Left ventricle myocardium superior (tissue), 1 donor: ENCODE results near the gene PPFIA2. TPM values are rescaled to one million over a fixed set of nuclear protein-coding genes. Genes with fewer than 3 reads are reported as not detected.
A peak's percentile ranks its signal among the peaks of the same experiment; 100 is the strongest.

ENCODE experiments used
- ATAC-seq: fragments of 200-7000 bp; cut with Tn5 transposase; one replicate; pipeline ENCODE4 v1.9.1; 2020; ENCODE audit warnings: mild to moderate bottlenecking, moderate library complexity
- DNase-seq: peaks from one replicate; pipeline ENCODE4 v3.0.0-alpha.2; 2020
- intact Hi-C: fragments of 100-400 bp; cut with micrococcal nuclease; formaldehyde crosslinking; loops from one replicate; pipeline ENCODE4 v1.11.0; 2022
- total RNA-seq: library from RNA; stranded (reverse); fragmentation: NEBNext Ultra II Directional; extraction: Animal tissue kit (Norgen Biotek cat#: 25700); gene quantifications from one replicate; pipeline ENCODE4 v1.2.1, GENCODE V29; 2021
- donor health status: DM: no; HTN: yes; CAD: no; lungs with severe emphysema.

Gene PPFIA2
- total RNA-seq, 1 donor from 2014 or later = 0.37 TPM

DNA sequence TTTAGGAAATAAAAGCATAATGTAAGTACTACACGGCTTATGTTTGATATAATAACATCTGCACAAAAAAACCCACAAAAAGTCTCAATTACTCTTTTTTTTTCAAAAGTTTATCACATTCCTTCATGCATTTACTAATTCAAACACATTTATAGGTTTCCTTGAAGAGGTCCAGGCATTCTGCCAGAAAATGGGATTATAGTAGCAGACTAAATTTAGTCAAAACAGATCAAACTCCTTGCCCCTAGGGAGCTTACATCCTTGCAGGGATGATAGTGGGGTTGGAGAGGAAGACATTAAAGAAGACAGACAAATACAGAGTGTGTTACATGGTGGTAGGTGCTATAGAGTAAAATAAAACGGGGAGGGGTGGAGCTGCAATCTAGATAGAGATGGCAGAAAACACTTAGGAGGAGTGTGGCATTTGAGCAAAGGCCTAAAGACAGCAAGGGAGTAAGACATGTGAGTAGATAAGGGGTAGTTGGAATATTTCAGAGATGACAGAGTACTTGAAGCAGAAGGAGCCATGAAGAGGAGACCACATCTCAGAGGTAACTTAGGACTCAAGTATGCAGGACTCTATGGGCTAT lies 266.9 kb downstream of the PPFIA2 start:
- intact Hi-C loops = no loop called here
- ATAC-seq = no peak
- no peak for DNase-seq

DNA sequence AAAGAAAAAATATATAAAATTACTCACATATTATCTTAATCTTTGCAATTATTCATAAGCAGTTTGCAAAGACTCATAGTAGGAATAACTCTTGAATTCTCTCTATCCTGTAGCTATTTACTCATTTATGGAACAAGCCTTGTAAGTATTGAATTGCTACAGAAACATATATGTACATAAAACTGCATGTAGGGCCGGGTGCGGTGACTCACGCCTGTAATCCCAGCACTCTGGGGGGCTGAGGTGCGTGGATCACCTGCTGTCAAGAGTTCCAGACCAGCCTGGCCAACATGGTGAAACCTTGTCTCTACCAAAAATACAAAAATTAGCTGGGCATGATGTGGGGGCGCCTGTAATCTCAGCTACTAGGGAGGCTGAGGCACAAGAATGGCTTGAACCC lies 286.2 kb downstream of the PPFIA2 start:
- intact Hi-C loops = no loop called here
- DNase-seq (no peak), ATAC-seq (no peak)

DNA sequence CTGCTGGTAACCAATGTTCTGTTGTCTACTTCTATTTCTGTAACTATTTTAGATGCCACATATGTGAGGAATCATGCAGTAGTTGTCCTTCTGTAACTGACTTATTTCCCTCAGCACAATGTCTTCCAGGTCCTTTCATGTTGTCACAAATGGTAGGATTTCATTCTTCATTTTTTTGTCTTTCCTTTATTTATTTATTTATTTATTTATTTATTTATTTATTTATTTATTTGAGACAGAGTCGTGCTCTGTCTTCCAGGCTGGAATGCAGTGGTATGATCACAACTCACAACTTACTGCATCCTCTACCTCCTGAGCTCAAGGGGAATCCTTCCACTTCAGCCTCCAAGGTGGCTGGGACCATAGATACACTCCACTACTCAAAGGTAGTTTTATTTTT lies 288.2 kb downstream of the PPFIA2 start:
- intact Hi-C loops = no loop called here
- ATAC-seq = no peak
- no peak for DNase-seq

DNA sequence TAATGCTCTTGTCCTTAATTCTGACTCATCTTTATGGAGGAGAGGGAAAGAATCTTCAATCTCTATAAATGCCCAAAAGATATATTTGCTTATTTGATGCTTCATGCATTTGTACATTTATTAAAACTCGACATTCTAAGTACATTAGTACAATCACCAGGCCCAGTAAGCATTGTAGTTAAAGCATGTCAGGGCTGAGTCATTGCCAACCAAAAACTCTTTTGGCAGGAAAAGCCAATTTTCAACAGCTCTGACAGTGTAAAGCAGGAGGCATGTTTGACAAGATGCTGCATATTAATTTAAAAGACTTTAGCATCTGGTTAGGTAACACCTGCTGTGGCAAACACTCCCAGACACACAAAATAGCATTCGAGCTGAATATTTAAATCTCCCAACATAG lies 290.9 kb downstream of the PPFIA2 start:
- no peak for DNase-seq
- no peak for ATAC-seq
- intact Hi-C loops = no loop called here

DNA sequence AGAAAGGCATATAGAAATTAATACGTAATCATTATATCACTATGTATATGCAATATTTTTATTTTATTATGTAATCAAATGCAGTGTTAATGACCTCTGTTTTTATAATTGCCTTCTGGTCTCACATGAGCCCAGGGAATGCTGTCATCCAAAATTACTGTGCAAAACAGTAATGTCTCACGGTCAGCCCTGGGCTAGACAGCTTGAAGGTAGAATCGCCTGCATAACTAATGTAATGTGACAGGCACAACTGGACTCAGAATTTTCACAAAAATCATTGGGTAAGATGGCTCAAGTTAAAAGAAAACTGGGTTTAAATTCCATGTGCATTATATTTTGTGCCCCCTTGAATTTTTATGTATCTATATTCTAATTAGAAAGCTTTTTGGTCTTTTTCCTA lies 293.3 kb downstream of the PPFIA2 start:
- ATAC-seq = no peak
- intact Hi-C loops = no loop called here
- no peak for DNase-seq

DNA sequence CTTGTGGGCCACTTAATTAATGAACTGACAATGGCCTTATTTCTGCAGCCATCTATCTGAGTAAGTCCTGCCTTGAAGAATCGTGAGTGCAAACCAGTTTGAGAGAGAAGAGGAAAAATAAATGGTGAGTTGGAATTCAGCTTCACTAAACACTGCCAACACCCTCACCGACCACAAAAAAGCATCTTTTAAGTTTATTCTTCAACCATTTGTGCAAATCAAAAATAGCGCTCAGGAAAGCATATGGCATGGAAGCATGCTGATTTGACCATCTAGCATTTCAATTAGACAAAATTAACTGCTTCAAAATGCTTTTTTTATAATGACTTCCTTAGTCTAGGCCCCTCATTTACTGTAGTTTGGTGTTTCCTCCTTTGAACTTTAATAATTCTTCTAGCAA lies 294.0 kb downstream of the PPFIA2 start:
- intact Hi-C loops = no loop called here
- no peak for ATAC-seq
- no peak for DNase-seq

DNA sequence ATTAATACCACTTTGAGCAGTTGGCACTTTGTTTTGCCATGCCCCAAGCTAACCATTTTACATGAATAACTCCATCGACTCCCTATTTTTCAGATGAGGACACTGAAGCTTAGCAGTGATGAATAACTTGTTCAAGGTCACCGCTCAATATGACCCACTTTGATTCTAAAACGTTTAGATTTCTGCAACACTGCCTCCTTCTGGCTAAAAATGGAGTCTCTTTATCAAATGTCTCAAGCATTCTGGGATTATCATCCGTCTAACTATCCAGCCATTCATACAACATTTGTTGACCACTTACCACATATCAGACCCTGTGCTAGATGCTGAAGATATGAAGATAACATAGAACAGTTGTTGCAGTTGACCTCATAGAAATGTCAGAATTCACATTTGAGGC lies 298.0 kb downstream of the PPFIA2 start:
- ATAC-seq (no peak), DNase-seq (no peak)
- intact Hi-C loops = no loop called here

DNA sequence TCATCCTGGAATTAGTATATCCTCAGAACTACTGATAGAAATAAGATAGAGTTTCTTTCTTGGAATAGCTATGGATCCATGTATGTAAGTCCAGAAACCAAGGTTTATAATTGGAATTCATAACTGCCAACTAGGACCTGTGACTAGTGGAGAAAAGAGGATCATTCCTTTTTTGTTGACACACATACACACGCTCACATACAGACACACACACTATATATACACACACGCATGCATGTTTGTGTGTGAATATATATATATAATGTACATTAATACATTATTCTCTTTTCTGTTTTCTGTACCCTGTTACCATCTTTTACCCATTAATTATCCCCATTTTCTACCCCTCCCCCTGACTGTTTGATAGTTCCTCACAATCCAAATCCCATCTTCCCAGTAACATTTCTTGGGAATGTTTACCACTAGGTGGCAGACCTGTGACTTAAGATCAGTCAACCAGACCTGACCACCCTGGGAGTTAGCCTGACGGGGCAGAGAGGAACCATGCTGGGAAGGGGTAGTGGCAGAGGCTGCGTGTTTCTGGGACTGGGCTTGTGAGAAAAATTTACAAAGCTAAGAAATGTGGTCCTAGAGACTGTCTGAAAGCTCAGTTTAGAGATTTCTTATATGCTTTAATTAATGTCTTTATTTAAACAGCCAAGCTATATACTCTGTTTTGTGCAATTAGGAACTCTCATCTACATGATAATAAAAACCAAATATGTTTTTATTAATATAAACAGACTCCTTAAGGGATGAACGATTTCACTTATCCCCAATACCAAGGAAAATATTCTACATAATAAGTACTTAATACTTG lies 308.0 kb downstream of the PPFIA2 start:
- intact Hi-C loops = loop anchor here (2.0 kb wide), 1 partner anchor 176 kb away; no protein-coding TSS in a partner anchor
- peak; percentile 72 for ATAC-seq

DNA sequence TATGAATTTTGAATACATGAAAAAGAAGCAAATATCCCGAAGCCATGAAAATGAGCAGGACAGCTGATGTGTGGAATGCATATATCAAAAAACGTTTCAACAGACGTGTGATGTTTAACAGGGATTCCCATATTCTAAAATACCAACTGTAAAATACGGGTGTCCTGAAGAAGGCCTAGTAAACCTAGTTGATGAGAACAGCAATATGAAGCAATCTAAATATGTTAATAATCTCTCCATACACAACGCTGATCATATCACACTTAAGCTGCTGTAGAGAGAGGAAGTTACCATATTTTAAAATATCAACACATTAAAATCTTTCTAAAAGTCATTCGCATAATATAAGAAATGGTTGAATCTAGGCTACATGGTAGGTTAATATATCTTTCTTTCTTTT lies 317.5 kb downstream of the PPFIA2 start:
- intact Hi-C loops = no loop called here
- no peak for DNase-seq
- ATAC-seq = no peak

More for the DNA sequence above, 308.0 kb downstream of the PPFIA2 start:
- no peak for DNase-seq

DNA sequence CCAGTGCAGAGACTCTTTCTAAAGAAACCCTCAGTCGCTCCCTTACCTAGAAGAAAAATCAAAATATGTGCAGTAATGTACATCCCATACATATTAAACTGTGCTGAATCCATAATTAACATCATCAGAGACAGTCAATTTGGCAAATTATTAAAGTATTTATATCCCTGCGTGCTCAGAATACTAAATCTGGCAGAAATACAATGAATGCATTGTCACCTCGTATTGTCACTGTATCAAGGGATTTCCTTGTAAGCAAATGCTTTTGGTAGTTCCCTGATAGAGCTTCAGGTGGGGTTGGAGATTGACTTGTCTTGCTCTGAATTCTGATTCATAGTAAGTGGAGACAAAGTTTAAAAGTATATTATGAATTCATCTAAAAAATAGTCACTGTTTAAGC lies 319.1 kb downstream of the PPFIA2 start:
- no peak for DNase-seq
- no peak for ATAC-seq
- intact Hi-C loops = no loop called here

DNA sequence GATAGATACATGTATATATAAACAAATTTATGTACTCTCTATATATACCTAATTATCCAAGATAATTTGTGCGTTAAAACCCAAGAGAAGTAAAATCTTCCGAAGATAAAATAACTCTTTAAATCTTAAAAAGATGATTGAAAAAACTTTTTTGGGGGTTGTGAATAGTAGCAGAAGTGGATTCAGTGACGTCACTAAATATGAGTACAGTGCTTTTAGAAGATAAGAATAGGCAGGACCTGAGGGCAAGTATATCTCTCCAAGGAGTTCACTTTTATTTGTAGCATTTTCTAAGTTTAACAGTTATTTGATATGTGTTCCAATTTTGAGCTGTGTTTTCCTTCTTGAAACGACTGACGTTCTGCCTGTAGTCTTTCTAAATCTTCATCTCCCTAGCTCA lies 319.8 kb downstream of the PPFIA2 start:
- no peak for ATAC-seq
- intact Hi-C loops = no loop called here

DNA sequence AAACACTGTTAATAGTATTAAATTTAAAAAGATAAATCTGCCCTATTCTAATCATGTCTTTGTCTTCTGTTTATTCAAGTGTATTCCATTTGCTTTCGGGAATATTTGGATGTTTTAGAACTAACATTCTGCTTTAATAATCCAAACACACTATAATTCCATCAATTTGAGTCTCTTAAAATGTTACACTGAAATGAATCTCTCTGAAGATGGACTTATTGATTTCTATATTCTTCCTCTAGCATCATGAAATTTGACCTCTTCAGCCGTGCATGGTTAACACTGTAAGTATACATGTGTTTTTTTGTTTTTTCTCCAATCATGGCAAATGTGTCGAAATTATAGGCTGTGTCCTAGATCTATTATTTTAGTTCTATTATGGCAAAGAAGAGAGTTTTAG lies 342.1 kb downstream of the PPFIA2 start:
- DNase-seq (no peak), ATAC-seq (no peak)
- intact Hi-C loops = no loop called here

More for the DNA sequence above, 319.8 kb downstream of the PPFIA2 start:
- DNase-seq = no peak

DNA sequence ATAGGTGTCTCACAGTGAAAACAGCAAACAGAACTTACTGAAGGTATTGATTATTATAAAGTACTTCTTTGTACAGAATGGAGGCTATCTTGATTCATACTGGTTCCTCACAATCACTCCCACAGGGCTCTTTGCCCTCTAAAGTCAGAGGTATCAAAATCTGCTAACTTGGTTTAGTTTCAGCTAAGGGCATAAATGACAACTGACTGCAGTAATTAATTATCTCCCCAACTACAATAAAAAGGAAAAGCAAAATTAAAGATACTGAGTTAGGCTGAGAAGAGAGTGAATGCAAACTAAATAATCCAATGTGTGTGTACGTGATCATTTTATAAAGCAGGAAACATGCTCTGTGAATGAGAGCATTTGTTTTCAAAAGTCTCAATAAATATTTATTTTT lies 342.6 kb downstream of the PPFIA2 start:
- DNase-seq = no peak
- no peak for ATAC-seq
- intact Hi-C loops = no loop called here

DNA sequence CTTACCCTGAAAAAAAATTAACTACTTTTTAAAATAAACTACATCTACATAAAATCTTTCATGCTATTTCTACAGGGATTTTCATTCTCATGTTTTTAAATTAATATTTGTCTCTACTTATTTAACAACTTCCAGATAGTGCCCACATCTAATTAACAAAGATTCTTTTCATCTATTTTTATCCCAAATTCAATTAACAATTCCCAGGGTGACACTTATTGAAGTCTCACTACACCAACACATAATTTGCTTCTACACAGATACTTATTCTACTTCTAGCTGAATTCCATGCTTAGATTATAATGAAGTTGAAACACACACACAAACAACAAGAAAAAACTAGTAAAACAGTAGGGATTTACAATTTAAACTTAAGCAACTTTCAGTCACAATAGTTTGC lies 344.7 kb downstream of the PPFIA2 start:
- intact Hi-C loops = no loop called here
- DNase-seq = no peak
- no peak for ATAC-seq

DNA sequence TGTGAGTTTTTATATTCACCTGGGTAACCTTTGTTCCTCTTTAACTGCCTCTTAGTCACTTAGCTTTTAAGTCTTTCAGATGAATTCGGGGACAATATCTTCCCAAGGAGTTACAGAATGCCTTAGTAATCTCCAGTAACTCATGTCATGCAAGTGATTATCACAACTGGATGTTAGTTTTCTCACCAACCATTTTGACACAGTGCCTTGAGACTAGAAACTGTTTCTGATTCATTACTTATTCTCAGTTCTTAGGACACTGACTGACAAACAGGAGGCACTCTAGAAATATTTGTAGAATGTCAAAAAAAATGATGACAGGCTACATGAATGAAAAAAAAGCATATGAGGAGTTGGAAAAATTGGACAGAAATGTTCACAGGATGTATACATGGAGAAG lies 346.2 kb downstream of the PPFIA2 start:
- intact Hi-C loops = no loop called here
- no peak for DNase-seq
- no peak for ATAC-seq

DNA sequence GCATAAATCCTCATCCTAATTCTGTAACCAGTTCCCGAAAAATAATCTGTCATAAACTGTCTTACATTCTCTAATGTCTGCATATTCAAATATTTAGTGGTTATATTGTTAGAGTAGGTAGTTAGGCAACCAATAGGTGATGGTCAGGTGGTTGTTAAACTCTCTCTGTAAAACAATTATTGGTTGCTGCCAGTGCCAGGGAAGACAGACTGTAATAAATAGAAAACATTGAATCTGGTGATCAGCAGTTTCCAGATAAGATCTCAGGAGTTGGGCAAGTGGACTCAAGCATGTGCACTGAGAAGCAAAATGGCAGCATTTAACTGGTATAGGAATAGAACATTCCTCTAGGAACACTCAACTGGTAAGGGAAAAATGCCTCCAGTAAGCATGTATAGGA lies 355.8 kb downstream of the PPFIA2 start:
- DNase-seq = no peak
- intact Hi-C loops = no loop called here
- ATAC-seq = no peak

DNA sequence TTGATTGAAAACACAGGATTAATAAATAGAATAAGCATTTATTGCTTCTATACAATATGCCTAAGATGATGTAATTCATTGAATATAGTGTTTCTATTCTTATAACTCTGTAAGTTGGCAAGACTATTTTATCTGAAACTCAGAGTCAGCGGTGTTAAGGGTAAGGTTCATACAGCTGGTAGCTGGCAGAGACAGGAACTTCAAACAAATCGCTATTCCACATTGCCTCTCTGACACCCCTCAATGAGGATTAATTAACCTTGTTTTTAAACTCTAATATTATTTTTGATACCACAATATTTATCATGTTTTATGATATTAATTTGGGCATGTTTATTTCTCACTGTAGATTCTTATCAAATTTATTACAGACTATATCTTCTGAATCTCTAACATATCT lies 357.9 kb downstream of the PPFIA2 start:
- intact Hi-C loops = no loop called here

DNA sequence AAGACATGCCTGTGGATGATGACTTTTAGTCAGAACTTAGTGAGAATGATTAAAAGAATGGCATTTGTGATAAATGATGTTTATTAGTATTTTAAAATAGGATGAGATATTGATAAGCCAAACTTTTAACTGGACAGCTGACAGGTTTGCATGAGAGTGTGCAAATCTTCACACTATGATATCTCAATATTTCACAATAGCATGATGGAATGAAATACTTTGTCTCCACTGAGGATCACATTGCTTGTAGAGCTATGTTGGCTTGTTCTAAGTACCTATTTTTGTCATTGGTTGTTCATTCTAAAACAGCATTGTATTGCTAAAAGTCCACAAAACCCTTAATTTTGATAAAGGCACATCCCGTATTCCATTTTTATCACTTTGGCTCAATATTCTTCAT lies 359.1 kb downstream of the PPFIA2 start:
- DNase-seq (no peak), ATAC-seq (no peak)
- intact Hi-C loops = no loop called here

More for the DNA sequence above, 357.9 kb downstream of the PPFIA2 start:
- no peak for DNase-seq
- ATAC-seq = no peak

DNA sequence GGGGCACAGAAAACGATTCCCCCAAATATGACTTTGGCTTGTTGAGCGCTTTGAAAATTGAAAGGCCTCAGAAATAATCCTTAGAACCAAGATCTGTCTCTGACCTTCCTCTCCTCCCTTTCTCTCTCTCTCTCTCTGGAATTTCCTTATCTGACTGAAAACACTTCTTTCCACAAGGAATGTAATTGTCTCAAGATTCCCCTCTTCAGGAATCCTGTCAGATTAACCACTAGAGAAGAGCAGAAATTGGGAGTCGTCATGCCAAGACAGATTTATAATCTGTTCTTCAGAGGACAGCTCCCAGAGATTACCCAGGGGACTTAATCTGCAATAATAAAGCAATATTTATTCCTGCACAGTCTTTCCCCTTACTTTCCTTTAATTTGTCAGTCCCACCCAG lies 363.7 kb downstream of the PPFIA2 start:
- intact Hi-C loops = no loop called here
- ATAC-seq (no peak), DNase-seq (no peak)

DNA sequence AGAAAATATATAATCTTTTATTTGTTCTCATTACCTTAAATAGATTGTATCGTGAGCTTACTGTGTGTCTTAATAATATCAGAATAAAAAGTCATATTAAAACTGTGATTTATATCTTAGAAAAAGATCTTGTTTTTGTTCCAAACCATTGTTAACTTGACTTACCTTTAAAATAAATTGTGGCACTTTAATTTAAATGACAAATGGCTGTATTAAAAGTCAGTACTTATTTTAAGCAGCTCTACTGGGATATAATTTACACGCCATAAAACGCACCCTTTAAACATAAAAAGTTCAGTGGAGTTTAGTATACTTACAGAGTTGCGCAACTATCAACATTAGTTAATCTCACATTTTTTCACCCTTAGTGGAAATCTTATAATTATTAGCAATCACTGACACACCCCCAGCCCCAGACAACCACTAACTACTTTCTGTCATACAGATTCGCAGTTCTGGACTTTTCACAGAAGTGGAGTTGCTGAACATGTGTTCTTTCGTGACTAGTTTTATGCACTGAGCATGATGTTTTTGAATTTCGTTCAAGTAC lies 369.5 kb downstream of the PPFIA2 start:
- no peak for ATAC-seq
- intact Hi-C loops = no loop called here

DNA sequence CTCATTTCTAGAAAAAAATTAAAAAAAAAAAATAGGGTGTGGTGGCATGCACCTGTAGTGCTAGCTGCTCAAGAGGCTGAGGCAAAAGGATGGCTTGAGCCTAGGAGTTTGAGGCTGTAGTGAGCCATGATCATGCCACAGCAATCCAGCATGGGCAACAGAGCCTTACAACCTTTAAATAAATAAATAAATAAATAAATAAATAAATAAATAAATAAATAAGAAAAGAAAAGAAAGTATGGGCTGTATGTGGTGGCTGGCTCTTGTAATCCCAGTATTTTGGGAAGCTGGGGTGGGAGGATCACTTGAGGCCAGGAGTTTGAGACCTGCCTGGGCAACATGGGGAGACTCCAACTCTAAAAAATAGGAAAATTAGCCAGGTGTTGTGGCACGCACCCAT lies 373.0 kb downstream of the PPFIA2 start:
- intact Hi-C loops = no loop called here
- no peak for ATAC-seq
- DNase-seq = no peak

More for the DNA sequence above, 369.5 kb downstream of the PPFIA2 start:
- DNase-seq = no peak
